PC-9 (cell line): ENCODE measurements around the gene MAN1A1. TPM values are rescaled to one million over a fixed set of nuclear protein-coding genes. Genes with fewer than 3 reads are reported as not detected.

Experiments used
- BruUV-seq: library from RNA; stranded (reverse); fragments of 400-500 nt; replicated peaks from 2 replicates; lab custom pipeline; 2021; lab: Mats Ljungman, UMichigan
- CTCF ChIA-PET: fragments of 300-600 bp; sonication (Branson Sonifier 250); formaldehyde crosslinking; loops from one replicate; lab custom pipeline; 2022; ENCODE audit warnings: antibody characterized with exemption; lab: Charles Lee
- POLR2A ChIA-PET: fragments of 300-600 bp; sonication (Branson Sonifier 250); formaldehyde crosslinking; loops from one replicate; lab custom pipeline; 2022; ENCODE audit warnings: antibody characterized with exemption; ENCODE audit not compliant: unreplicated experiment; lab: Charles Lee
- DNase-seq, 2 experiments: peaks; one replicate each; pipeline versions ENCODE4 v3.0.0 to v3.0.0-alpha.2; 2015 to 2022; ENCODE audit warnings: mixed read lengths in 1 of 2
- H2AFZ ChIP-seq: fragments of 200-600 bp; sonication (generic); 2 replicates; pipeline ENCODE4 v1.8.1; 2017; ENCODE audit warnings: antibody characterized with exemption
- H3F3A ChIP-seq: fragments of 200-600 bp; sonication (generic); 2 replicates; pipeline ENCODE4 v1.8.1; 2017; ENCODE audit warnings: antibody characterized with exemption, mild to moderate bottlenecking, low read depth; ENCODE audit not compliant: insufficient read depth
- H3K27ac ChIP-seq: fragments of 200-600 bp; sonication (generic); 2 replicates; pipeline ENCODE4 v1.6.1; 2016; ENCODE audit warnings: mixed run types
- H3K27me3 ChIP-seq: fragments of 200-600 bp; sonication (generic); 2 replicates; pipeline ENCODE4 v1.6.1; 2016; ENCODE audit warnings: low read depth, mixed run types; ENCODE audit not compliant: insufficient read depth
- H3K36me3 ChIP-seq: fragments of 200-600 bp; sonication (generic); 2 replicates; pipeline ENCODE4 v1.6.1; 2016; ENCODE audit warnings: low read depth, mixed run types
- H3K4me1 ChIP-seq: fragments of 200-600 bp; sonication (generic); replicated peaks from 2 replicates; pipeline ENCODE4 v1.6.1; 2016; ENCODE audit warnings: mixed run types; ENCODE audit not compliant: insufficient read depth
- H3K4me2 ChIP-seq: fragments of 200-600 bp; sonication (generic); 2 replicates; pipeline ENCODE4 v1.6.1; 2017; ENCODE audit warnings: mixed run types
- H3K4me3 ChIP-seq: fragments of 200-600 bp; sonication (generic); 2 replicates; pipeline ENCODE4 v1.6.1; 2016; ENCODE audit warnings: mixed run types
- H3K79me2 ChIP-seq: fragments of 200-600 bp; sonication (generic); 2 replicates; pipeline ENCODE4 v1.6.1; 2017; ENCODE audit warnings: low read depth, mixed run types
- H3K9me2 ChIP-seq: fragments of 200-600 bp; sonication (generic); 2 replicates; pipeline ENCODE4 v1.8.1; 2017; ENCODE audit warnings: mild to moderate bottlenecking; ENCODE audit not compliant: insufficient read depth
- H3K9me3 ChIP-seq: fragments of 200-600 bp; sonication (generic); 2 replicates; pipeline ENCODE4 v1.8.1; 2016; ENCODE audit warnings: low read depth; ENCODE audit not compliant: insufficient read depth
- H4K20me1 ChIP-seq: fragments of 200-600 bp; sonication (generic); 2 replicates; pipeline ENCODE4 v1.8.1; 2017; ENCODE audit not compliant: insufficient read depth
- EZH2 ChIP-seq: fragments of 200-600 bp; sonication (generic); IDR thresholded peaks from 2 replicates; pipeline ENCODE4 v1.8.0; 2017; ENCODE audit warnings: antibody characterized with exemption, low read depth
- intact Hi-C: fragments of 100-400 bp; cut with micrococcal nuclease; formaldehyde crosslinking; loops from one replicate; pipeline ENCODE4 v1.10.0; 2022; ENCODE audit not compliant: unreplicated experiment
- total RNA-seq: library from RNA; stranded (reverse); gene quantifications from 2 replicates; pipeline ENCODE4 v1.2.3, GENCODE V29; 2021
- TF ChIP-seq, protein P1 (sequence below): fragments of 200-600 bp; sonication (generic); conservative IDR thresholded peaks from 2 replicates; pipeline ENCODE4 v1.6.1; 2017; ENCODE audit warnings: mixed run types, antibody characterized with exemption, mild to moderate bottlenecking, moderate library complexity

MAN1A1 gene
- total RNA-seq, 1 experiment from 2014 or later = 13.4 TPM

DNA sequence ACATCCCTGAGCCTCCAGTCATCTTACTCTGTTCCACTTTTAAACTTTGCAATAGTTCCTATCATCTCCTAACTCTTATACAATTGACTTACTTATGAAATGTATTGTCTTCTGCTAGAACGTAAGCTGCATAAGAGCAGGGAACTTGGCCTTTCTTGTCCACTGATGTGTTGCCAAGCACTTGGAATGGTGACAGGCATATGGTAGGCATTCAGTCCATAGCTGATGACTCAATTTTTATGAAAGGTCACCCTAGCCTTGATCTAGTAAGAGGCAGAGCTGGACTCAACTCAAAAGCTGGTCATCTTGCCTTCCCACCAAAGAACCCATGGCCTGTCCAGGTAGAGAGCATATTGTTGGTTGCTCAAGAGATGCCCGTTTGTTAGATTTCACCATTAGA is 188.7 kb downstream of the MAN1A1 start:
- POLR2A ChIA-PET = no interaction called here
- no peak overlapping the region for H3K27ac ChIP-seq
- H3K9me3 ChIP-seq = no peaks in the 10 kb centered on the region
- no peaks in the 10 kb centered on the region for H3K79me2 ChIP-seq
- H3K4me2 ChIP-seq = no peak overlapping the region
- no TSS peak for BruUV-seq
- H3K36me3 ChIP-seq = no peaks in the 10 kb centered on the region
- no peak overlapping the region for H2AFZ ChIP-seq
- H3K27me3 ChIP-seq = 0 out of 2 replicates have a peak, but pooled peaks cover 3% of the 10 kb centered on the region
- H3K4me3 ChIP-seq = no peak overlapping the region
- no peaks in the 10 kb centered on the region for H3F3A ChIP-seq
- no peak for TF ChIP-seq EZH2
- TF ChIP-seq, protein P1, sequence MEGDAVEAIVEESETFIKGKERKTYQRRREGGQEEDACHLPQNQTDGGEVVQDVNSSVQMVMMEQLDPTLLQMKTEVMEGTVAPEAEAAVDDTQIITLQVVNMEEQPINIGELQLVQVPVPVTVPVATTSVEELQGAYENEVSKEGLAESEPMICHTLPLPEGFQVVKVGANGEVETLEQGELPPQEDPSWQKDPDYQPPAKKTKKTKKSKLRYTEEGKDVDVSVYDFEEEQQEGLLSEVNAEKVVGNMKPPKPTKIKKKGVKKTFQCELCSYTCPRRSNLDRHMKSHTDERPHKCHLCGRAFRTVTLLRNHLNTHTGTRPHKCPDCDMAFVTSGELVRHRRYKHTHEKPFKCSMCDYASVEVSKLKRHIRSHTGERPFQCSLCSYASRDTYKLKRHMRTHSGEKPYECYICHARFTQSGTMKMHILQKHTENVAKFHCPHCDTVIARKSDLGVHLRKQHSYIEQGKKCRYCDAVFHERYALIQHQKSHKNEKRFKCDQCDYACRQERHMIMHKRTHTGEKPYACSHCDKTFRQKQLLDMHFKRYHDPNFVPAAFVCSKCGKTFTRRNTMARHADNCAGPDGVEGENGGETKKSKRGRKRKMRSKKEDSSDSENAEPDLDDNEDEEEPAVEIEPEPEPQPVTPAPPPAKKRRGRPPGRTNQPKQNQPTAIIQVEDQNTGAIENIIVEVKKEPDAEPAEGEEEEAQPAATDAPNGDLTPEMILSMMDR = no peak
- H3K4me1 ChIP-seq = no peaks in the 10 kb centered on the region
- H4K20me1 ChIP-seq = no peaks in the 10 kb centered on the region
- intact Hi-C loops = no loop called here
- DNase-seq = no peak
- H3K9me2 ChIP-seq = no peaks in the 10 kb centered on the region
- CTCF ChIA-PET = no interaction called here

DNA sequence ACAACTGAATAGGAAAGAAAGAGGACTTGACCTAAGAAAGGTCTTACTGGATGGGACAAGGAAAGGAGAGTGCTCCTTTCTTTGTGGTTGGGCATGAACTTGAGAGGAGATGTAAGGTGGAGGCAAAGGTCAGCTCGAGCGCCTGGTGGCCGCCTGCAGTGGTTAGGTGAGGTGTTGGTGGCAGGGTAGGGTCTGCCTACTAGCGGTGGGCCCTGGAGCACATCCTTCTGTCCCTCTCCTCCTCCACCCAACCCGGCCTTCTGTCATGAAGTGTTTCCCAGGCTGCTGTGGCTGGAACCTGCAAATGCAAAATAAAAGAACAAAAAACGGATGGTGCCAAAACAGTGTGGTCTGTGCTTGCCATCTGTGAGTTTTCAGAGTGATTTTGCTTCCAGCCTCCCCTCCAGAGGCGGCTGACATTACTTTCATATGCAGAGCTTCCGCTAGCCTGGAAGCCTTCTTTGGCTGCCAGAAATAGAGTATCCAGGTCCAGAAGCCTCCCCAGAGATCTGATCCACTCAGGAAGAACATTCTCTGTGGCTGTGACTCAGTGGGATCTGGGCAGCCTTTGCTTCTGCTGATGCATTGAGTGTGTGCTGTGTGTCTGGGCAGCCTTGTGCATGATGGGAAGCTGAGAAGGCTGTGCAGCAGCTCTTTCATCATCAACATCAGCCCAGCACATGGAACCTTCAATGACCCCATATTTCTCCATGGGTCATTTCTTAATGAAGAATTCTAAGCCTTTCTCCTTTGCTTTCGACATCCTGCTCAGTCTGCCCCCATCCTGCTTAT is 191.3 kb downstream of the MAN1A1 start:
- intact Hi-C loops = no loop called here
- no peak overlapping the region for H2AFZ ChIP-seq
- no peak overlapping the region for H3K4me3 ChIP-seq
- H4K20me1 ChIP-seq = no peaks in the 10 kb centered on the region
- no peak overlapping the region for H3K4me2 ChIP-seq
- ChIA-PET CTCF (no interaction called here), POLR2A (no interaction called here)
- H3F3A ChIP-seq = no peaks in the 10 kb centered on the region
- no TSS peak for BruUV-seq
- no peaks in the 10 kb centered on the region for H3K9me3 ChIP-seq
- H3K9me2 ChIP-seq = no peaks in the 10 kb centered on the region
- no peak overlapping the region for H3K27ac ChIP-seq
- no peak for TF ChIP-seq EZH2
- TF ChIP-seq, protein P1 = no peak
- H3K27me3 ChIP-seq = 0 out of 2 replicates have a peak, but pooled peaks cover 3% of the 10 kb centered on the region
- no peaks in the 10 kb centered on the region for H3K79me2 ChIP-seq
- no peak for DNase-seq
- no peaks in the 10 kb centered on the region for H3K4me1 ChIP-seq
- H3K36me3 ChIP-seq = no peaks in the 10 kb centered on the region

DNA sequence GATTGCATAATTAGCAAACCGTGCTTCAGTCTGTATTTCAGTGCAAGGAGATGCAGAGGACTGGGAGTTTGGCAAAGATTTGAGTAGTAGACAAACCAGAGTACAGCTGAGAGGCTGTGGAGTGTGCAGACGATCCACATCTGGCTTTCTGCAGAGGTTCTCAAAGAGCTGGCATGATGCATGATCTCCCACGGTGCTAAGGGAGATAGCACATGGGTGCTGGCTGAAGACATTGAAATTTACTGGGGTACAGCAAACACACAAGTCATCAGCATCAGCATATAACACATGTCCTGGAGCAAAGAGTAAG is 192.1 kb downstream of the MAN1A1 start:
- POLR2A ChIA-PET = no interaction called here
- no peak overlapping the region for H2AFZ ChIP-seq
- H3F3A ChIP-seq = no peaks in the 10 kb centered on the region
- no peaks in the 10 kb centered on the region for H3K9me2 ChIP-seq
- CTCF ChIA-PET = no interaction called here
- H3K79me2 ChIP-seq = no peaks in the 10 kb centered on the region
- H4K20me1 ChIP-seq = no peaks in the 10 kb centered on the region
- no peak overlapping the region for H3K4me2 ChIP-seq
- no peak for DNase-seq
- H3K27ac ChIP-seq = no peak overlapping the region
- H3K36me3 ChIP-seq = no peaks in the 10 kb centered on the region
- intact Hi-C loops = no loop called here
- H3K27me3 ChIP-seq = 0 out of 2 replicates have a peak, but pooled peaks cover 3% of the 10 kb centered on the region
- no peak for TF ChIP-seq EZH2
- TF ChIP-seq, protein P1 = no peak
- no peak overlapping the region for H3K4me3 ChIP-seq
- no peaks in the 10 kb centered on the region for H3K9me3 ChIP-seq
- no peaks in the 10 kb centered on the region for H3K4me1 ChIP-seq
- no TSS peak for BruUV-seq
